ENCODE measurements around the gene ATXN7L3.

DNA sequence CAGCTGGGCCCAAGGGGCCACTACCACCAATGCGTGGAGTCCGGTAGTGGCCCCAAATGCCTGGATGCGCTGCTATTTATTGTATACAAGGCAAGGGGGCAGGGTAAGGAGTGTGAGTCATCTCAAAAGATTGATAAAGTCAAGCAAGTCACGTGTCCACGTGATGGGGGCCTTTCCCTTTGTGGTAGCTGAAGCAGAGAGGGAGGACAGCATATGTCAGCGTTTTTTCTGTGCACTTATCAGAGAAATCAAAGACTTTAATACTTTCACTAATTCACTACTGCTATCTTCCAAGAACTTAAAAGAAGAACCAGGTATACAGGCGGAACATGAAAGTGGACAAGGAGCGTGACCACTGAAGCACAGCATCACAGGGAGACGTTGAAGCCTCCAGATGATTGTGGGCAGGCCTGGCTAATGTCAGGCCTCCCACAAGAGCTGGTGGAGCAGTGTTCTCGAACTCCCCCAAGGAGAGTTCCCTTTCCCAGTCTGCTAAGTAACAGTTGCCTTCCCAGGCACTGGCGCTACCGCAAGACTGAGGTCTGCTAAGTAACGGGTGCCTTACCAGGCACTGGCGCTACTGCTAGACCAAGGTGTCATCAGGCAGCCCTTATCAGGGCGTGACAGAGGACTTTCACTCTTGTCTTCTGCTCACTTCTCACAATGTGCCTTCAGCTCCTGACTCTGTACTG is 40.0 kb downstream of the ATXN7L3 start:
- TF ChIP-seq, protein P1, sequence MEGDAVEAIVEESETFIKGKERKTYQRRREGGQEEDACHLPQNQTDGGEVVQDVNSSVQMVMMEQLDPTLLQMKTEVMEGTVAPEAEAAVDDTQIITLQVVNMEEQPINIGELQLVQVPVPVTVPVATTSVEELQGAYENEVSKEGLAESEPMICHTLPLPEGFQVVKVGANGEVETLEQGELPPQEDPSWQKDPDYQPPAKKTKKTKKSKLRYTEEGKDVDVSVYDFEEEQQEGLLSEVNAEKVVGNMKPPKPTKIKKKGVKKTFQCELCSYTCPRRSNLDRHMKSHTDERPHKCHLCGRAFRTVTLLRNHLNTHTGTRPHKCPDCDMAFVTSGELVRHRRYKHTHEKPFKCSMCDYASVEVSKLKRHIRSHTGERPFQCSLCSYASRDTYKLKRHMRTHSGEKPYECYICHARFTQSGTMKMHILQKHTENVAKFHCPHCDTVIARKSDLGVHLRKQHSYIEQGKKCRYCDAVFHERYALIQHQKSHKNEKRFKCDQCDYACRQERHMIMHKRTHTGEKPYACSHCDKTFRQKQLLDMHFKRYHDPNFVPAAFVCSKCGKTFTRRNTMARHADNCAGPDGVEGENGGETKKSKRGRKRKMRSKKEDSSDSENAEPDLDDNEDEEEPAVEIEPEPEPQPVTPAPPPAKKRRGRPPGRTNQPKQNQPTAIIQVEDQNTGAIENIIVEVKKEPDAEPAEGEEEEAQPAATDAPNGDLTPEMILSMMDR (IDR thresholded peaks at IDR 0.05), result no peak
- no peak for TF ChIP-seq POLR2A (IDR thresholded peaks at IDR 0.05)
